Colonic mucosa (tissue), 4 donors: ENCODE data around the gene KYNU. TPM values are rescaled to one million over a fixed set of nuclear protein-coding genes. Genes with fewer than 3 reads are reported as not detected.

Source experiments
- DNase-seq: peaks from one replicate; pipeline ENCODE4 v3.0.0-alpha.2; 2020
- H3K27ac ChIP-seq: fragments of 200-600 bp; one replicate; pipeline ENCODE4 v1.8.0; 2021
- H3K27me3 ChIP-seq: fragments of 200-600 bp; one replicate; pipeline ENCODE4 v1.8.0; 2021
- H3K36me3 ChIP-seq: fragments of 200-600 bp; one replicate; pipeline ENCODE4 v1.8.0; 2021
- H3K4me1 ChIP-seq: fragments of 200-600 bp; one replicate; pipeline ENCODE4 v1.8.0; 2021; ENCODE audit warnings: mild to moderate bottlenecking
- H3K4me3 ChIP-seq: fragments of 200-600 bp; one replicate; pipeline ENCODE4 v1.8.0; 2021
- H3K9ac ChIP-seq, 2 donors: one replicate each; pipeline ENCODE4 v1.7.0; 2013; ENCODE audit warnings: control low read depth in 2 of 2, low read depth in 2 of 2, low read length in 2 of 2
- H3K9me3 ChIP-seq: fragments of 200-600 bp; one replicate; pipeline ENCODE4 v1.8.0; 2021
- intact Hi-C: fragments of 100-400 bp; cut with DNase I; formaldehyde crosslinking; loops from one replicate; pipeline ENCODE4 v1.14.1; 2022
- total RNA-seq, 2 donors: library from RNA; stranded (reverse); fragmentation: NEBNext Ultra II Directional in 1 of 2; extraction: Animal tissue kit (Norgen Biotek cat#: 25700) in 1 of 2; gene quantifications; one replicate each; pipeline ENCODE4 v1.2.1, GENCODE V29; 2021
- TF ChIP-seq, protein P1 (sequence below): fragments of 200-600 bp; IDR thresholded peaks from one replicate; pipeline ENCODE4 v1.8.0; 2022; ENCODE audit warnings: antibody characterized with exemption, mild to moderate bottlenecking
- donor health status: healthy.
- donor health status: DM: no; HTN: no; CAD: no.
- donor health status: DM: no; HTN: no; CAD: no.

KYNU gene
- total RNA-seq, 2 donors from 2014 or later, result 0.64 to 2.8 TPM

DNA sequence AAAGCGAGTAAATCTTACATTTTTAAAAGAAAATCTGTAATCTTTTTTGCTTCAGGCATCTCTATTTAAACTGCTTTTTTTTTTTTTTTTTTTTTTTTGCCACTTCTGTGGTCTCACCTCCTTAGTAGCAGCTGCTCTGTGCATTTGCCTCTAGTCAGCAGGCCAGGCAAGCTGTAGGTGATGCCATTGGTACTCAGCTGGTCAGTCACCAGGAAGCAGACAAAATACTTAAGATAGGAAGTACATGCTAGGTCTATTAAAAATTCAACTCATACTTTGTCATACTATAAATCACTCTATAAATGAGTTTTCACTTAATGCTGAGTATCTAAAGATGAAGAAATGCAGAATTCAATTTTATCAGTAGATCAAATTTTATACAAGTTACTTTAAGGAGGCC lies 83.7 kb downstream of the KYNU start:
- H3K9ac ChIP-seq, result no peak overlapping the region

DNA sequence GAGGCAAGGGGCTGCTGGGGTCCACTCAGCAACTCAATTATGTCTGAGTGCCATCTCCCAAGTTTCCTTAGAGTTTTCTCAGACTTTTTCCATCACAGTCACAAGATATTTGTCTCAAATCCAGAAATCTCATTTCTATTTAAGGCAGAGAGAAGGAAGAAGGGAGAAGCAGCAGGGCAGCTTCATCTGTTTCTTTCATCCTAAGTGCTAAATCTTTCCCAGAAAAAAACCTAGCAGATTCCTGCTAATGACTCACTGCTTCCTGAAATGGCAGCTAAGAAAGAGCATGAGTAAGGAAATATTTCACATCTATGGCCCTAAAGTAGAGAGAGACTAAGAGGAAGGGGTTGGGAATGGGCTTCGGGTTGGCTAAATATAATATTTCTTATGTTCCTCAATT lies 88.0 kb downstream of the KYNU start:
- Histone ChIP-seq H3K9me3 (no peaks in the 10 kb centered on the region), H3K27ac (no peak overlapping the region), H3K4me3 (no peak overlapping the region), H3K36me3 (no peaks in the 10 kb centered on the region), H3K9ac (no peak overlapping the region), H3K4me1 (no peaks in the 10 kb centered on the region), H3K27me3 (no peaks in the 10 kb centered on the region)
- TF ChIP-seq, protein P1, sequence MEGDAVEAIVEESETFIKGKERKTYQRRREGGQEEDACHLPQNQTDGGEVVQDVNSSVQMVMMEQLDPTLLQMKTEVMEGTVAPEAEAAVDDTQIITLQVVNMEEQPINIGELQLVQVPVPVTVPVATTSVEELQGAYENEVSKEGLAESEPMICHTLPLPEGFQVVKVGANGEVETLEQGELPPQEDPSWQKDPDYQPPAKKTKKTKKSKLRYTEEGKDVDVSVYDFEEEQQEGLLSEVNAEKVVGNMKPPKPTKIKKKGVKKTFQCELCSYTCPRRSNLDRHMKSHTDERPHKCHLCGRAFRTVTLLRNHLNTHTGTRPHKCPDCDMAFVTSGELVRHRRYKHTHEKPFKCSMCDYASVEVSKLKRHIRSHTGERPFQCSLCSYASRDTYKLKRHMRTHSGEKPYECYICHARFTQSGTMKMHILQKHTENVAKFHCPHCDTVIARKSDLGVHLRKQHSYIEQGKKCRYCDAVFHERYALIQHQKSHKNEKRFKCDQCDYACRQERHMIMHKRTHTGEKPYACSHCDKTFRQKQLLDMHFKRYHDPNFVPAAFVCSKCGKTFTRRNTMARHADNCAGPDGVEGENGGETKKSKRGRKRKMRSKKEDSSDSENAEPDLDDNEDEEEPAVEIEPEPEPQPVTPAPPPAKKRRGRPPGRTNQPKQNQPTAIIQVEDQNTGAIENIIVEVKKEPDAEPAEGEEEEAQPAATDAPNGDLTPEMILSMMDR, result no peak
- intact Hi-C loops, result no loop called here
- DNase-seq, result no peak

More for the DNA sequence above, 83.7 kb downstream of the KYNU start:
- H3K4me1 ChIP-seq, result no peaks in the 10 kb centered on the region
- intact Hi-C loops, result no loop called here
- H3K27ac ChIP-seq, result no peak overlapping the region
- no peaks in the 10 kb centered on the region for H3K36me3 ChIP-seq
- DNase-seq, result no peak
- no peak overlapping the region for H3K4me3 ChIP-seq
- TF ChIP-seq, protein P1, result no peak
- no peaks in the 10 kb centered on the region for H3K27me3 ChIP-seq
- no peaks in the 10 kb centered on the region for H3K9me3 ChIP-seq

DNA sequence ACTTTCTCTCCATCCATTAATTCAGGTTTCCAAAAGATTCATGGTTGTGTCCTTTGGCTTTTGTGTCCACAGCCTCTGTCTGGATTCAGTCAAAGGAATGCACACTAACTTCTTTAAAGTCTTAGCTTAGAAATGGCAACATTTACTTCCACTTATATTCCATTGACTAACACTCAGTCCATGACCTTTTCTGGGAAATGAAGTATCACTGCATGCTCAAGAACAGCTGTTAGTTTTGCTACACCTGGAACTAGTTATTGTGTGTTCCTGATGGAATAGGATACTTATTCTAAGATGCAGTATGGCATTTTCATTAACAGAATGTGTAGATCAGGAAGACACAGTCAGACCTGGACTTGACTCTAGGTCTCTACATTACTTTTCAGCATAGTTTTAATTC lies 88.8 kb downstream of the KYNU start:
- Histone ChIP-seq H3K27ac (no peak overlapping the region), H3K36me3 (no peaks in the 10 kb centered on the region), H3K9ac (no peak overlapping the region), H3K4me3 (no peak overlapping the region), H3K27me3 (no peaks in the 10 kb centered on the region), H3K4me1 (no peaks in the 10 kb centered on the region), H3K9me3 (no peaks in the 10 kb centered on the region)
- DNase-seq, result no peak
- intact Hi-C loops, result no loop called here
- TF ChIP-seq, protein P1, result no peak

DNA sequence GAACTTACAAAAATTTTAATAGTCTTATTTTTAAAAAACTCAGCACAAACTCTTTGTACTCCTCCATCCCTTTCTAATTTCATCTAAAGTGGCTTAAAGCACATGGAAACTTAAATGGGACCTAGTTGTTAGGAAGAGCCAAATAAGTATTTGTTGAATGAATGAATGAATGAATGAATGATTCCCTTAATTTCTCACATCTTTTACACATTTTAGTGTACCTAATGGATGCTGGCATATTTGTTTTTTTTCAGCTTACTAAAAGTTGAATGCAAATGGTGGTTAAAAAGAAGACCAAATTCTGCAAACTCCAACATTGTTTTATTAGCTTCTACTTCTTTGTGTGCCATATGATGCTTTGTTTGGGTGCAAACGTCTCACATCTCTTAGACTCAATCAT lies 89.6 kb downstream of the KYNU start:
- no peak overlapping the region for H3K4me3 ChIP-seq
- intact Hi-C loops, result no loop called here
- H3K36me3 ChIP-seq, result no peaks in the 10 kb centered on the region
- H3K9ac ChIP-seq, result no peak overlapping the region
- no peak for DNase-seq
- H3K4me1 ChIP-seq, result no peaks in the 10 kb centered on the region
- TF ChIP-seq, protein P1, result no peak
- no peak overlapping the region for H3K27ac ChIP-seq
- no peaks in the 10 kb centered on the region for H3K9me3 ChIP-seq
- H3K27me3 ChIP-seq, result no peaks in the 10 kb centered on the region

DNA sequence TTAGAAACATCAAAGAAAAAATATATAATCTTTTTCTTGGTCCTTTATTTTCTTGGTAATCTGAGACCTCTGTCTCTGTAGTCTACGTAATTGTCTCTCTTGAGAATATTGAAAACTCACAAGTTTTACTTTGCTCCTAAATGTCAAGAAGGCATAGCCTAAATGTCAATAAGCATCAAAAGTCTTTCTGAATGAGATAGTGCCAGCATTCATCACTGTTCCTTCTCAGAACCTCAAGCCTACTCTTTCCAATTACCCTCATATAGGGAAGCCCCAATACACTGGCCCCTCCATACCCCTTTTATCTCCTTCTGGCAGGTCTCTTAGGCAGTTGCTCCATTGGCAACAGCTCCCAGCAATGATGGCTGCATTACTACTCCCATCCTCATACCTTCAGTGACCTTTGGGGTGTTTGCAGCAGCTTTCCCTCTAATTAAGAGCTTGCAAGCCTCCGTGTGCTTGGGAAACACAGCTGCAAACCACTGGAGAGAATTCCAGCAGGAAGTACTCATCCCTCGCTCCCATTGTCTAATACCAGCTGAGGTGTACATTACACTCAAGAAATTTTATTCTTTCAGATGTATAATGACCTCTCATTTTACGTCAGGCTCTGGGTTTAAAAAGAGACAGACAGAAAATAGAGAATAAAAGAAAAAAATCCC lies 95.8 kb downstream of the KYNU start:
- TF ChIP-seq, protein P1, result no peak

More for the DNA sequence above, 95.8 kb downstream of the KYNU start:
- H3K36me3 ChIP-seq, result no peaks in the 10 kb centered on the region
- no peak for DNase-seq
- H3K9me3 ChIP-seq, result no peaks in the 10 kb centered on the region
- no peak overlapping the region for H3K27ac ChIP-seq
- no peak overlapping the region for H3K4me3 ChIP-seq
- H3K9ac ChIP-seq, result no peak overlapping the region
- intact Hi-C loops, result no loop called here
- no peaks in the 10 kb centered on the region for H3K27me3 ChIP-seq
- no peaks in the 10 kb centered on the region for H3K4me1 ChIP-seq
